ENCODE results near the gene PPP2R2C.

Gene PPP2R2C

GRCh38 chr4:6394671-6395081 lies 77.7 kb downstream of the PPP2R2C start:
- DNase-seq: no peak

- DNase-seq: no peak
These were observed 78.6 kb downstream of the PPP2R2C start for GRCh38 chr4:6393544-6394475.

GRCh38 chr4:6393066-6393465 lies 79.3 kb downstream of the PPP2R2C start:
- no peak for DNase-seq

- no peak for DNase-seq
These were observed 80.0 kb downstream of the PPP2R2C start for GRCh38 chr4:6392407-6392806.

GRCh38 chr4:6391852-6392188 lies 80.6 kb downstream of the PPP2R2C start:
- no peak for DNase-seq

- DNase-seq: no peak
These were observed 81.1 kb downstream of the PPP2R2C start for GRCh38 chr4:6391186-6391851.

- DNase-seq: no peak
These were observed 82.1 kb downstream of the PPP2R2C start for GRCh38 chr4:6390356-6390755.

- DNase-seq: no peak
These were observed 83.1 kb downstream of the PPP2R2C start for GRCh38 chr4:6389142-6389825.

GRCh38 chr4:6388713-6389112 lies 83.7 kb downstream of the PPP2R2C start:
- DNase-seq: no peak

GRCh38 chr4:6387946-6388345 lies 84.5 kb downstream of the PPP2R2C start:
- no peak for DNase-seq

GRCh38 chr4:6386091-6386490 lies 86.3 kb downstream of the PPP2R2C start:
- no peak for DNase-seq

- DNase-seq: no peak
These were observed 87.1 kb downstream of the PPP2R2C start for GRCh38 chr4:6385288-6385687.

GRCh38 chr4:6384541-6384940 lies 87.9 kb downstream of the PPP2R2C start:
- DNase-seq: no peak

GRCh38 chr4:6383929-6384328 lies 88.5 kb downstream of the PPP2R2C start:
- no peak for DNase-seq

GRCh38 chr4:6383009-6383404 lies 89.4 kb downstream of the PPP2R2C start:
- no peak for DNase-seq

- DNase-seq: no peak
These were observed 90.8 kb downstream of the PPP2R2C start for GRCh38 chr4:6381571-6382123.

GRCh38 chr4:6380746-6381410 lies 91.5 kb downstream of the PPP2R2C start:
- DNase-seq: no peak

GRCh38 chr4:6379767-6380745 lies 92.4 kb downstream of the PPP2R2C start:
- no peak for DNase-seq

- no peak for DNase-seq
These were observed 93.6 kb downstream of the PPP2R2C start for GRCh38 chr4:6378493-6379445.
